ENCODE measurements around the gene EDEM2. TPM values are rescaled to one million over a fixed set of nuclear protein-coding genes. Genes with fewer than 3 reads are reported as not detected.

EDEM2 gene
- polyA plus RNA-seq, 2 of the 4 experiments (the other 2 are of a cell fraction) = 41.6 to 51.2 TPM

- WGBS (ENCODE audit: missing lambda C conversion rate) = 90% methylated on average over 7 of the region's 7 CpGs
These were observed 25.9 kb downstream of the EDEM2 start for GRCh38 chr20:35121186-35121585.

GRCh38 chr20:35120012-35120701 lies 27.0 kb downstream of the EDEM2 start:
- no peak for ATAC-seq
- no peak for FAIRE-seq
- 94% methylated on average over 8 of the region's 8 CpGs for WGBS (ENCODE audit: missing lambda C conversion rate)

More at GRCh38 chr20:35121186-35121585, 25.9 kb downstream of the EDEM2 start:
- Histone ChIP-seq H3K9me3 (no peaks in the 10 kb centered on the region), H3K4me2 (no peak overlapping the region), H3K4me1 (no peaks in the 10 kb centered on the region), H3K27ac (no peak overlapping the region), H3K4me3 (no peak overlapping the region)
- CTCF ChIA-PET = interaction anchor here (1.1 to 2.4 kb wide), 4 partner anchors 8 to 148 kb away, joined by 3 to 20 read pairs (median 6); no protein-coding TSS in a partner anchor
- no peak for TF ChIP-seq EHMT2 (IDR thresholded peaks at IDR 0.05; ENCODE audit: low read depth)
- no peak for TF ChIP-seq ZFP36 (IDR thresholded peaks at IDR 0.05; ENCODE audit: borderline replicate concordance, partially characterized antibody)
- no peak for TF ChIP-seq E2F6 (IDR thresholded peaks at IDR 0.05; ENCODE audit: borderline replicate concordance, low read depth)
- ATAC-seq (no peak), DNase-seq (ENCODE audit: low read depth in 1 of 2, low spot score in 1 of 2) (no peak), FAIRE-seq (no peak)
- POLR2A ChIA-PET = no interaction called here

GRCh38 chr20:35117629-35118028 lies 29.5 kb downstream of the EDEM2 start:
- POLR2A ChIA-PET = no interaction called here
- no peak for DNase-seq (ENCODE audit: low read depth in 1 of 2, low spot score in 1 of 2)
- 94% methylated on average over 1 of the region's 1 CpG for WGBS (ENCODE audit: missing lambda C conversion rate)
- Histone ChIP-seq H3K4me1 (no peaks in the 10 kb centered on the region), H3K27ac (no peak overlapping the region), H3K9me3 (no peaks in the 10 kb centered on the region), H3K4me2 (no peak overlapping the region), H3K4me3 (no peak overlapping the region)
- FAIRE-seq = no peak
- no peak for ATAC-seq
- TF ChIP-seq MYC (IDR thresholded peaks at IDR 0.05; ENCODE audit: borderline replicate concordance, low read length) = no peak
- CTCF ChIA-PET = interaction anchor here (0.7 to 1.5 kb wide), 2 partner anchors 22 to 106 kb away, joined by 3 to 6 read pairs; no protein-coding TSS in a partner anchor

More at GRCh38 chr20:35120012-35120701, 27.0 kb downstream of the EDEM2 start:
- Histone ChIP-seq H3K4me1 (no peaks in the 10 kb centered on the region), H3K9me3 (no peaks in the 10 kb centered on the region), H3K4me2 (no peak overlapping the region), H3K4me3 (no peak overlapping the region), H3K27ac (no peak overlapping the region)
- DNase-seq (ENCODE audit: low read depth in 1 of 2, low spot score in 1 of 2) = no peak
- TF ChIP-seq ZFP36 (IDR thresholded peaks at IDR 0.05; ENCODE audit: borderline replicate concordance, partially characterized antibody) (no peak), HES2 (IDR thresholded peaks at IDR 0.05) (no peak), EP300 (IDR thresholded peaks at IDR 0.05) (no peak), NPAS2 (CRISPR knock-in tag; IDR thresholded peaks at IDR 0.05; ENCODE audit: borderline replicate concordance) (no peak), RNF2 (IDR thresholded peaks at IDR 0.05; ENCODE audit: borderline replicate concordance, low read depth) (no peak), ELK1 (IDR thresholded peaks at IDR 0.05; ENCODE audit: low read depth, low read length) (no peak), FOSL2 (IDR thresholded peaks at IDR 0.05) (no peak), FOSL2 (CRISPR knock-in tag; IDR thresholded peaks at IDR 0.05) (no peak), BHLHE40 (IDR thresholded peaks at IDR 0.05; ENCODE audit: low read depth, low read length) (no peak), TFCP2L1 (CRISPR knock-in tag; IDR thresholded peaks at IDR 0.05) (no peak), SMC3 (IDR thresholded peaks at IDR 0.05) (no peak), RFX5 (IDR thresholded peaks at IDR 0.05) (no peak), HDAC2 (IDR thresholded peaks at IDR 0.05) (no peak), SREBF2 (IDR thresholded peaks at IDR 0.05) (no peak), FOSB (CRISPR knock-in tag; IDR thresholded peaks at IDR 0.05) (no peak), PHF8 (IDR thresholded peaks at IDR 0.05; ENCODE audit: borderline replicate concordance, low read depth) (no peak)
- ChIA-PET CTCF (interaction anchor here (0.5 to 1.5 kb wide), 5 partner anchors 8 to 319 kb away, joined by 3 to 4 read pairs (median 3); no protein-coding TSS in a partner anchor), POLR2A (no interaction called here)
